ENCODE results near the gene PVALEF. TPM values are rescaled to one million over a fixed set of nuclear protein-coding genes. Genes with fewer than 3 reads are reported as not detected.

Gene PVALEF
- total and polyA plus RNA-seq, 2 of the 8 experiments (the other 6 are each of a cell fraction or from before 2014, with no cell fraction given), result 0.03 TPM; not detected in 1

- no peak for TF ChIP-seq RXRA (IDR thresholded peaks at IDR 0.05; ENCODE audit: insufficient read depth, low read depth, low read length)
- TF ChIP-seq ASH2L (IDR thresholded peaks at IDR 0.05; ENCODE audit: low read length), result no peak
- no peak for TF ChIP-seq SRF (IDR thresholded peaks at IDR 0.05; ENCODE audit: low read depth, low read length)
- TF ChIP-seq, protein P1, sequence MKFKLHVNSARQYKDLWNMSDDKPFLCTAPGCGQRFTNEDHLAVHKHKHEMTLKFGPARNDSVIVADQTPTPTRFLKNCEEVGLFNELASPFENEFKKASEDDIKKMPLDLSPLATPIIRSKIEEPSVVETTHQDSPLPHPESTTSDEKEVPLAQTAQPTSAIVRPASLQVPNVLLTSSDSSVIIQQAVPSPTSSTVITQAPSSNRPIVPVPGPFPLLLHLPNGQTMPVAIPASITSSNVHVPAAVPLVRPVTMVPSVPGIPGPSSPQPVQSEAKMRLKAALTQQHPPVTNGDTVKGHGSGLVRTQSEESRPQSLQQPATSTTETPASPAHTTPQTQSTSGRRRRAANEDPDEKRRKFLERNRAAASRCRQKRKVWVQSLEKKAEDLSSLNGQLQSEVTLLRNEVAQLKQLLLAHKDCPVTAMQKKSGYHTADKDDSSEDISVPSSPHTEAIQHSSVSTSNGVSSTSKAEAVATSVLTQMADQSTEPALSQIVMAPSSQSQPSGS (IDR thresholded peaks at IDR 0.05; ENCODE audit: low read length), result no peak
These were observed 43.8 kb downstream of the PVALEF start (continued) for GRCh38 chr17:81209141-81209540.
